CD4-positive, alpha-beta T cell treated with Interleukin-4 for 1 hour (primary cell): Measurements from ENCODE around the gene CPE.
A peak's percentile ranks its signal among the peaks of the same experiment; 100 is the strongest.
"Not testable (repeated sequence)": the region's sequence is repeated elsewhere in the genome, so short reads cannot be mapped to it uniquely, and the experiment has no call there.

Experiments
- DNase-seq, 2 donors: peaks; one replicate each; pipeline ENCODE4 v3.0.0-alpha.2; 2020 to 2022

CPE gene

GRCh38 chr4:165378745-165379677 is at the start of gene CPE:
TSS of gene CPE (plus strand) at chr4:165379008. CDS start at chr4:165379222, 214 bp downstream.
- peak; percentile 31 to 58 for DNase-seq

GRCh38 chr4:165330071-165330470 is 48.7 kb upstream of the CPE start:
- DNase-seq = no peak

DNA sequence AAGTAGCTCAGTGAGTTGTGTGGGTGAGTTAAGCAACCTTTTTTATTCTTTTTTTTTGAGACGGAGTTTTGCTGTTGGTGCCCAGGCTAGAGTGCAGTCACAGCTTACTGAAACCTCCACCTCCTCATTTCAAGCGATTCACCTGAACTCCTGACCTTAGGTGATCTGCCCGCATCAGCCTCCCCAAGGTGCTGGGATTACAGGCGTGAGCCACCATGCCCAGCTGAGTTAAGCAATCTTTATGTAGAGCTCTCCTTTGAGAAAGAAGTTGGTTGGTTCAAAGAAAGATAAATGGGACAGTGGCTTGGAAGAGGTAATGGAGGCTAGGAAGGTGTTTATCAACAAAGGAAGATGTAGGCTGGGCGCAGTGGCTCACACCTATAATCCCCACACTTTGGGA is 48.1 kb upstream of the CPE start:
- DNase-seq = no peak

- DNase-seq = no peak
Observed at GRCh38 chr4:165331359-165331758, 47.4 kb upstream of the CPE start.

- DNase-seq = no peak
Observed at GRCh38 chr4:165331823-165332222, 47.0 kb upstream of the CPE start.

DNA sequence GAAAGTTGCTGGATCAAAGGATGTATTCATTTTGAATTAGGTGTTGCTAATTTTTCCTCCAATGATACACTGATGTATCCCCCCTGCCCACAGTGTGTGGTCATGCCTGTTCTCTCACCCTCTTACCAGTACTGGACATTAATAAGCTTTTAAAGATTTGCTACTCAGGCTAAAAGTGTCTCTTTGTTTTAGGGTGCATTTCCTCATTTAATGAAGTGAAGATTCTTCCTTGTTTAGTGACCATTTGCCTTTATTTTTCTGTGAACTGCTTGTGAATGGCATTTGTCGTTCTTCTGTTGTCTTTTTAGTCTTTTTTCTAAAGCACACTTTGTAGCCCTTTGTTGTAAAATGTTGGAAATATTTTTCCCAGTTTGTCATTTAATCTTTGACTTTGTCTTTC is 46.3 kb upstream of the CPE start:
- DNase-seq = no peak

DNA sequence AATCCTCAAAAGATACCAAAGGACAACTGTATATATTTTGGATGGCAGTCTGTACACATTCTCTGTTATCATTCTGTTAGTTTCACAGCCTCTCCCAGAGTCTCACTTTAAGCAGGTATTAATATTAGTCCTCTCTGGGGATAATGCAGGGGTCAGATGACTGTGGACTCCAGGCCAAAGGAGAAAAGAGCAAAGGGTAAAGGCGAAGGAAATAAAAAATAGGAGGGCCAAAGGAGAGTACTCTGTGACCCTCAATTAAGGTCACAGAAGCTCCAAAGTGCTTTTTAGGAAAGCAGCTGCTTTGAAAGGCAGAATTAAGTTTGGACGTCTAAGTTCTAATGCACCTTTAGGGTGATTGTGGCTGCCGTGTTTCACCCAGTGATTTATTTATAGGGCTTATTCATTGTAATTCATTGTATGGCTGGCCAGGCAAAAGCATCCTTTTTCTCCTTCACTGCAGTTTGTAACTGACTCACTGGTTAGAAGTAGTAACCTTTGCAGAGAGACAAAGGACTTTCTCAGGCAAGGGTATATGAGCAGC is 43.6 kb upstream of the CPE start:
- no peak for DNase-seq

- DNase-seq = no peak
Observed at GRCh38 chr4:165336743-165337142, 42.1 kb upstream of the CPE start.

- not testable (repeated sequence) for DNase-seq
Observed at GRCh38 chr4:165342340-165342739, 36.5 kb upstream of the CPE start.

- DNase-seq = peak in 1 of 2 donors; percentile 20
Observed at GRCh38 chr4:165343353-165344191, 35.2 kb upstream of the CPE start.

DNA sequence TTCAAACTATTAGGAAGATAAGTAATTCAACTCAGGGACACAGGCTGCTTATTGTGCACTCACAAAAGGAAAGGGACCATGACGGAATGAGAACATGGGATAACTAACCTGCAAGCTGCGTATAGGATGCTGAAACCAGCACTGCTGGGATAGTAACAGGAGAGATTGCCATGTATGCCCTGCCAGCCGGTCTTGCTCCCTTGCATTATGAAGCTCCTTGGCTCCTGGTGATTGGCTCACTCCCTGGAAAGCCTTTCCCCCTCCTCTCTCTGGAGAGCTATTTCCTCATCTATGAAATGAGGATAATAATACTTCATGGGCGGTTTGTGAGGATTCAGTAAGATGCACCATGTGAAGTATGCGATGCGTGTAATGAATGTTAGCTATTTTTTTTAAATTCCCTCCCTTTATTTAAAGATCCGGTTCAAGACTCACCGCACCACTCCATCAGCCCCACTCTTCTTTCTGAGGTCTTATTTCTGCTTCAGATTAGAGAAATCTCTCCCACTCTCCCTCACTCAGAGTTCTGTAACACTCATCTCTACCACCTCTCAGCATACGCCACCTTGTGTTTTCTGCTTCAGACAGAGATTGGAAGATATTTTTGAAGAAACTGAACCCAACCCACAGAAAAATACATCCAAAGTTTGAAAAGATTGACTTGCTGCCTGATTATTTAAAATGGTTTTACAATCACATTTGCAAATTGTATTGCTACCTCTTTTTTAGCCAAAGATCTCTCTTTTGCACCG is 33.0 kb upstream of the CPE start:
- no peak for DNase-seq

DNA sequence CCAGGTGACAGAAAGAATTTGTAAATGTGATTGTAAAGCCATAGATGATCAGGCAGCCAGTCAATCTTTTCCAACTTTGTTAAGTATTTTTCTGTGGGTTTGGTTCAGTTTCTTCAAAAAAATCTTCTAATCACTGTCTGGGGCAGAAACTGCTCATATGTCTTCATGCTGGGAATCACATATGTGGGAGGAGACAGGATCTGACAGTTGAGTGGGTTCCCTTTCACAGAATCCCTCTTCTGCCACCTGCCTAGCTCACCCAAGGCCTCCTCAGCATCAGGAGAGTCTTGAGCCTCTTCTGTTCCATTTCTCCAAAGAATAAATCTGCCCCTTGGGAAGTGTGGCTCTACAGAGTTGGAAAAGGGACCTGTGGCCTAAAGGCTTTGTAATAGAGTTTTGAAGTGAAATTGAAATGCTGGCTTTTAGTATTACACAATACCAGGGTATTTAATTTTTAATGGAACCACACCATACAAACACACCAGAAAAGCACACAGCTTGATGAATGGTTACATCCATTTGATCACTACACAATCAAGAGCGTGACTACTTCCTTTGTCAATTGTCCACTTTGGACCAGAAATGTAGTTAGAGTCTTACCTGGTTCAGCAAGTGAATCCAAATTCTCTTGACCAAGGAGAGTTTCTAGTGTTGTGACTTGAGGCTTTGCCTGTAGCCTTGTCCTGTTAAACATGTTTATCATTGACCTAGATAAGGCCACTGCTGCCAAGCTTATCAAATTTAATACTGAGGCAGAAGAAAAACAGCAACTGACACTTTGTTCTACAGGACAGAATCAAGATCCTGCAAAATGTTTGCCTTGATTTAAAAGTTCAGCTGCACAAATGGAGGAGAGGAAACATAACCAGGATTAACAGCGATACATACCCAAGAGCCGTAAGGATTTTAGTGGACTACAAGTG is 30.9 kb upstream of the CPE start:
- DNase-seq = no peak

DNA sequence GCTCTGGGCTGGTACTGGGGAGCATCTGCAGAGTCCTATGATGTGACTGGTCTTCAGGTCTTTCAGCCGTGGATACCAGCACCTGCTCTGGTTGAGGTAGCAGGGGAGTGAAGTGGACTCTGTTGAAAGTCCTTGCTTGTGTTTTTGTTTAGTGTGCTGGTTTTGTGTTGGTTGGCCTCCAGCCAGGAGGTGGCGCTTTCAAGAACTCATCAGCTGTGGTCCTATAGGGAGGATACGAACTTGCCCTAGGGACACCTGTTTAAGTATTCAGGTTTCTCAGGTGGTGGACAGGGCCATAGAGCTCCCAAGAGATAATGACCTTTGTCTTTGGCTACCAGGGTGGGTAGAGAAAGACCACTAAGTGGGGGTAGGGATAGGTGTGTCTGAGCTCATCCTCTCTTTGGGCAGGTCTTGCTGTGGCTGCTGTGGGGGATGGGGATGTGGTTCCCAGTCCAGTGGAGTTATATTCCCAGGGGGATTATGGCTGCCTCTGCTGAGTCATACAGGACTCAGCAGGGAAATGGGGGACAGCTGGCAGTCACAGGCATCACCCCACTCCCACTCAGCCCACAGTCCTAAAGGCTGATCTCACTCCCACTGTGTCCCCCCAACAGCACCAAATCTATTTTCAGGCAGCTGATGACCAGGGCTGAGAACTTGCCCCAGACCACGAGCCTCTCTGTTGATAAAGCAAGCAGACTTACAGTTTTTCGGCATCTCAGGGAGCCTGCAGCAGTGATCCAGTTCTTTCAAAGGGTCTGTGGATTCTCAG is 27.3 kb upstream of the CPE start:
- no peak for DNase-seq

DNA sequence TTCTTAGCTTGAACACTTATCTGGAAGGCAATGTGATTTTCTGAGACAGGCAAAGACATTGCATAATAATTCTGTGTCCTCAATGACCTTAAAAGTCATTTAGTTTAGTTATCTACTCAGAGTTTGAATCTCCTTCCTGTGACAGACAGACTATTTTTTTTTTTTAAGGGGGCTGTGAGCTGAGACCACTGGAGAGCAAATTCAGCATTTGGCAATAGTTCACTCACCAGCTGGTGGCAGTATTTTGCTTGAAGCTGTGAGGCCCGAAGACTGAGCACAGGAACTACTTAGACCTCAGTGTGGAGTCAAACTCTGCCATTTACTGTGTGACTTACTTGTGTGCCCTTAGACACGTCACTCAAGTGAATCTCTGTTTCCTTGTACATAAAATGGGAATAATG is 22.9 kb upstream of the CPE start:
- no peak for DNase-seq

GRCh38 chr4:165359506-165359905 is 19.3 kb upstream of the CPE start:
- DNase-seq = no peak

DNA sequence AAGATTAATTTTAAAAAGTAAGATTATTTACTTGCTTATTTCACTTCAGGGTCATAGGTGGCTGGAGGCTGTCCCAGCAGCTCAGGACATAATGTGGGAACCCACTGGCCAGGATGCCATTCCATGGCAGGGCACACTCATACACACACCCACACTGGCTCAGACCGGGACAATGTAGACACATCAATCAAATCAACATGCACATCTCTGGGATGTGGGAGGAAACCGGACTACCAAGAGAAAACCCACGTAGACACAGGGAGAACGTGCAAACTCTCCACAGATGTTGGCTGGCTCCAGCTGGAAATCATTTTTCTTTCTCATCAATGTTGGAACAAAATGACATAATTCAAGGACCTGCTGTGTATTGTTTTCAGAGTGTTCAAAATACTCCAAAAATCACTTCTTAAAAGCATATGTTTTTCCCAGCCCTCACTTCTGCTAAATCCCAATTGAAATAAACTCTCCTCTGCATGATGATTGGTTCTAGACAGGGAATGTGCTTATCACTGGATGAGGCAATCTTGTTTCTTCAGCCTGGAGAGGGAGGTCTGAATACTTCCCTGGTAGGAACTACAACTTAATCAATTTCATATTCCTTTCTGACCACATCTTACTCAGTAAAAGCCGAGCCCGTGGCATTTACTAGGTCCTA is 18.6 kb upstream of the CPE start:
- DNase-seq = no peak

- no peak for DNase-seq
Observed at GRCh38 chr4:165360985-165361670, 17.7 kb upstream of the CPE start.

- DNase-seq = no peak
Observed at GRCh38 chr4:165361810-165362209, 17.0 kb upstream of the CPE start.

DNA sequence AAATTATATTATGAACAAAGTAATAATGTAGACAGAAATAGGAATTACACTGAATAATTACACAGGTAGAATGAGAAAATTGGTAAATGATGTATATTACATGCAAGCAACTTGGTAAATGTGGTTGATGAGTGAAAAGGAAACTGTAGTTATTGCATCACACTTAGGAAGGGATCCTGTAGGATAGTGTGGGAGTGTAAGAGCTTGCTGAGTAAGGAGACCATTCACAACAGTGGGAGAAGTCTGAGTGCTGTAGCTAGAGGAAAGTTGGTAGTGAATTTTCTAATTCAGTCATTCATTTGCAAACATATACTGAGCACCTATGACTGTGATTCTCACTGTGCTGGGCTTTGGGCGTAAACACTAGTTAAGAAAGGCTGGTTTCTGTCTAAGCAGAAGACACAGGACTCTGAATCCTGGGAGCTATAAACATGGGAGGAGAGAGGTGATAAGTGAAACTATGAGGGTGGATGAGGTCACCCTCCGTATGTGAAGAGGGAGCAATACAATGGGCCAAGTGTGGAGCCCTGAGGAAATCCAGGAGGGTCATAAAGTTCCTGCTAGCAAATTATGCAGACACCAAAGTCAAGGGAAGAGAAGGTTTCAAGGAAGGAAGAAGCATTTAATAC is 14.2 kb upstream of the CPE start:
- no peak for DNase-seq
